K562 treated with DMSO at 1 percent for 12 hours (cell line): ENCODE results near the gene MZT2B. TPM values are rescaled to one million over a fixed set of nuclear protein-coding genes. Genes with fewer than 3 reads are reported as not detected.

ENCODE experiments used
- total RNA-seq: library from RNA; unstranded; fragments of 300-600 nt; gene quantifications from 2 replicates; pipeline ENCODE4 v1.2.3, GENCODE V29; 2022; ENCODE audit not compliant: insufficient read depth

The MZT2B gene
- total RNA-seq, result 336 and 573 TPM in 2 replicates

GRCh38 chr2:130181880-130182682 lies at the start of gene MZT2B:
TSS of gene MZT2B (plus strand) at chr2:130182262. CDS start at chr2:130182283, 21 bp downstream.

GRCh38 chr2:130145006-130145414 lies 37.1 kb upstream of the MZT2B start, which contains the start of gene CCDC74B:
TSS of gene CCDC74B (minus strand) at chr2:130145112. CDS start at chr2:130144996, 116 bp downstream.

GRCh38 chr2:130181325-130181879 lies 660 bp upstream of the MZT2B start, which contains the start of gene SMPD4:
TSS of gene SMPD4 (minus strand) at chr2:130181602. CDS start at chr2:130176592, 5,010 bp downstream.

GRCh38 chr2:130198343-130198742 lies 16.3 kb downstream of the MZT2B start, which contains the start of gene TUBA3E:
TSS of gene TUBA3E (minus strand) at chr2:130198439. CDS start at chr2:130198360, 79 bp downstream.

Other genes starting within 250 kb of the MZT2B start
- gene RAB6C, start 202.6 kb upstream of the MZT2B start, total RNA-seq, result not detected in 2 replicates
- gene POTEF, start 53.0 kb upstream of the MZT2B start, total RNA-seq, result not detected in 2 replicates
- gene CCDC74B, start 37.1 kb upstream of the MZT2B start, total RNA-seq, result 0.23 and 5.7 TPM in 2 replicates
- gene SMPD4, start 660 bp upstream of the MZT2B start, total RNA-seq, result 34.6 and 75.8 TPM in 2 replicates
- not detected in 2 replicates for gene TUBA3E, start 16.2 kb downstream of the MZT2B start, total RNA-seq
- 62.1 and 77.8 TPM in 2 replicates for gene IMP4, start 160.6 kb downstream of the MZT2B start, total RNA-seq
- gene PTPN18, start 173.8 kb downstream of the MZT2B start, total RNA-seq, result 25.3 and 46.4 TPM in 2 replicates